Cardiac septum (tissue), 1 donor: ENCODE measurements around the gene LAMTOR5. TPM values are rescaled to one million over a fixed set of nuclear protein-coding genes. Genes with fewer than 3 reads are reported as not detected.

ENCODE experiments used
- DNase-seq: peaks from one replicate; pipeline ENCODE4 v3.0.0-alpha.2; 2020; ENCODE audit warnings: low spot score
- intact Hi-C: fragments of 100-400 bp; cut with DNase I; formaldehyde crosslinking; loops from one replicate; pipeline ENCODE4 v1.14.0; 2022
- total RNA-seq: library from RNA; stranded (reverse); fragmentation: NEBNext Ultra II Directional; extraction: Animal tissue kit (Norgen Biotek cat#: 25700); gene quantifications from one replicate; pipeline ENCODE4 v1.2.1, GENCODE V29; 2021
- donor health status: DM: no; HTN: no; CAD: no.

Gene LAMTOR5
- total RNA-seq, 1 donor from 2014 or later, result 195 TPM

DNA sequence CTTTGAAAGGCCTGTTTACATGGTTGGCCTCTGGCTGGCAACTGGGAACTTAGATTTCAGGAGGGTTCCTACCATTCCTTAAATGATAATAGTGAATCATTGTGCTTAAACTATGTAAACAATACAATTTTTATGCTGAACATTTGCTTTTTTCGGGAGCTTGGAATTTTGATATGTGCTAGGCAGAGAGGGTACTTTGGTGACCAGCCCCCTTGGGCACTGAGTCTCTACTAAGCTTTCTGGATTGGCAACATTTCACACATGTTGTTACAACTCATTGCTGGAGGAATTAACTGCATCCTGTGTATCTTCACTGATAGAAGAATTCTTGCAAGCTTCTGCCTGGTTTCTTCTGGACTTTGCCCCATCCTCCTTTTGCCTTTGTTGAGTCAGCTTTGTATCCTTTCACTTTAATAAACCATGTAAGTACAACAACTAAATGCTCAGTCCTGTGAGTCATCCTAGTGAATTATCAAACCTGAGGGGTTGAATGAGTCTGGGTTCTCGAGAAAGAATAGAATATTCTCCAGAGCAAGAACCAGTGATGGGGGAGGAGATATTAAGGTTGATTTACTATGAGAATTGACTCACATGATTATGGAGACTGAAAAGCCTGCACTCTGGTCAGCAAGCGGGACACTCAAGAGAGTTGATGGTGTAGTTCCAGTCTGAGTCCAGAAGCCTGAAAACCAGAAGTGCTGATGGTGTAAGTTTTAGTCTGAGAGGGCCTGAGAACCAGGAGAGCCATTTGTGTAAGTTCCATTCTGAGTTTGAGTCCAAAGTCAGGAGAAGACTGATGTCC is 13.6 kb downstream of the LAMTOR5 start:
- no peak for DNase-seq
- intact Hi-C loops, result no loop called here

DNA sequence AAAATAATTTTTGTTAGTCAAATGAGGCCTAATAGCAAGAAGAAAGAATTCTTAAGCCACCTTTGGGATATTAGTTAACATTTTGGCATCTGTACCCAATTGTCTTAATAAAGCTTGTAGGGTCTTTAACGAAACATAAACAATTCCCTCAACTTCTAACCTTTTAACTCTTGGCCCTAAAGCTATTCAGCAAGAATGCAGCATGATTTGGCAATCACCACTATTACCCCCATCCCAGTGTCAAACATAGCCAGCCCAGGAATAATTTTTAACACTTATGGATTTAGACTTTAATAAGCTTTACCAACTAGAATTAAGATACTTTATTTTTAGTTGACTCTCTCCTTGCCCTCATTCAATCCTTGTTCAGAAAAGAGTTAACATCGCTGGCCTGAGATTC is 14.2 kb downstream of the LAMTOR5 start:
- intact Hi-C loops, result no loop called here
- DNase-seq, result no peak

GRCh38 chr1:110390692-110391245 is 16.7 kb downstream of the LAMTOR5 start, which contains the start of gene SLC16A4:
Gene SLC16A4, minus strand, starts transcription at chr1:110391026. Its CDS starts 1,703 bp downstream, at chr1:110389323.
- intact Hi-C loops, result no loop called here
- DNase-seq, result no peak

- no peak for DNase-seq
- intact Hi-C loops, result no loop called here
Measured at GRCh38 chr1:110390096-110390495, 17.4 kb downstream of the LAMTOR5 start.

GRCh38 chr1:110387048-110387754 is 20.3 kb downstream of the LAMTOR5 start:
- intact Hi-C loops, result no loop called here
- no peak for DNase-seq

DNA sequence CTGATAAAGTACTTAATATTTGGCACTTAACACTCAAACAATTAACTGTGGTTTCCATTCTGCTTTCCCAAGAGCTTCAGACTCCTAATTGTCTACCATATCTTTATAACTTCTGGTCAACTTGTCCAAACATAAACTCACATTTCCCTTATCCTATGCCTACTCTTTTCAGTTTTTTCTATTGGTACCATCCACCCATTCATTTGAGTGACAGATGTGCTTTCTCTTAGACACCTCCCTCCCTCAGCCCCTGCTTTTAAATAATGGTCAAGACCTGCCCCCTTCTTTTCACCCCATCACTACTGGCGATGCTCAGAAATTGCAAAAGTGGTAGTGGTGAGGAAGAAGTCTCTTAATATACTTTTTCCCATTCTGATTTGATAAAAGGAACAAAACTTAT is 22.1 kb downstream of the LAMTOR5 start:
- intact Hi-C loops, result no loop called here
- no peak for DNase-seq

DNA sequence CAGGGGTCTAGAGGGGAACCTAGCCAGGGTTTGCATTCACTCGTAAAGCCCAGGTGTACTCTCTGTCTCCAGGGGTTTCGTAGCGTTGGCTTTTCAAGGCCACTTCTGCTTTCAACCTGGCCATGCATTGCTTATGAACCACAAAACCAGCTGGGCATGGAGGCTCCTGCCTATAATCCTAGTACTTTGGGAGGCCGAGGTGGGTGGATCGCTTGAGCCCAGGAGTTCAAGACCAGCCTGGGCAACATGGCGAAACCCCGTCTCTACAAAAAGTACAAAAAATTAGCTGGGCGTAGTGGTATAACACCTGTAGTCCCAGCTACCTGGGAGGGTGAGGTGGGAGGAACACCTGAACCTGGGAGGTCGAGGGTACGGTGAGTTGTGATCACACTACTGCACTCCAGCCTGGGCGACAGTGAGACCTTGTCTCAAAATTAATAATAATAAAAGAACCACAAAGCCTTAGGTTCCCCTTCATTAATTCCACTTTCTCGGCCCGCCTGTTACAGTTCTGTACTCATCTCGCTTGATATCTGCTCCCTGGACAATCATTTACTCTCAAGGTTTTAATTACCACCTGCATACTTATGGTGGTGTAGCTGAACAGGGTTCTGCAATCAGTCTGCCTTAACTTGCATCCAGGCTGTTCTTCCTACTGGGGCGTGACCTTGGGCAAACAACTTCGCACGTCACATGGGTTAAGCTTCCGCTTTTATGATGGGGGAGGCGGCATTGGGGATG is 22.7 kb downstream of the LAMTOR5 start:
- intact Hi-C loops, result no loop called here
- DNase-seq, result no peak

DNA sequence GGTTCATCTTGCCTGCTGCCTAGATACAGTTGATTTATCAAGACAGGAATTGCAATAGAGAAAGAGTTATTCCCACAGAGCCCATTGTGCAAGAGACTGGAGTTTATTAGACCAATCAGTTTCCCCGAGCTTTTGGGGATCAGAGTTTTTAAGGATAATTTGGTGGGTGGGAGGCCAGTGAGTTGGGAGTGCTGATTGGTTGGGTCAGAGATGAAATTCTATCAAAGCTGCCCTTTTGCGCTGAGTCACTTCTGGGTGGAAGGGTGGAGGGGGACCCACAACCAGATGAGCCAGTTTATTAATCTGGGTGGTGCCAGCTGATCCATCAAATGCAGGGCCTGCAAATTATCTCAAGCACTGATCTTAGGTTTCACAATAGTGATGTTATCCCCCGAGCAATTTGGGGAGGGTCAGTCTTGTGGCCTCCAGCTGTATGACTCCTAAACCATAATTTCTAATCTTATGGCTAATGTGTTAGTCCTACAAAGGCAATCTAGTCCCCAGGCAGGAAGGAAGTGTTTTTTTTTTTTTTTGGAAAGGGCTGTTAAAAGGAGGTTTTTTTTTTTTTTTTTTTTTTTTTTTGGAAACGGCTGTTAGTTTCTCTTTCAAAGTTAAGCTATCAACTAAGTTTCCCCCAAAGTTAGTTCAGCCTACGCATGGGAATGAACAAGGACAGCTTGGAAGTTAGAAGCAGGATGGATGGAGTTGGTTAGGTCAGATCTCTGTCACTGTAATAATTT is 24.1 kb downstream of the LAMTOR5 start:
- DNase-seq, result no peak
- intact Hi-C loops, result no loop called here

DNA sequence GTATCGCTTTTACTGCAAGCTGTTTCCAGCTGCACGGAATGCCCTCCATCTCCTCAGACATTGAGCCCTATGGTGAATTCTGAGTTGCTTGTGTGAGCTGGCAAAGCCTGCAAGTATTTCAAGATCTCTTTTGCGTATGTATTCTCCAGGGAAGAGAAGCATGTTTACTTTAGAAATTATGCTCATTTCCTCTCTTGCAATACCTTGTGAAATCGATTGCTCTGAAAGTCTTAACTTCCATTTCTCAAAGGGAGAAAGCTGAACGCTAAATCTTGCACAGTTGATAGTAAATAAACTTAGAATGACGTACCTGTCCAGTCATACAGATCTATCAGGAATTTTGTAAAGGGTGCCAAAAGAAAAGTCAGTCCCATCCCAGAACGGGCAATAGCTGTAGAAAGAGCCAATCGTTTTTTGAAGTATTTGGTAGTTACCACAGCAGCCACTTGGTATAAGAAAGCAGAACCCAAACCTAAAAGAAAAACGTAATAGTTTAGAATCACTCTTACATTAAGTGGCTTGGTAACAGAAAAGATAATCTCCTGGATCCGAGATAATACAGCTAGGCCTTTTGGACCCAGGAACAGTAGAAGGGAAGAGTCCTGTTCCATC is 26.7 kb downstream of the LAMTOR5 start:
- DNase-seq, result no peak
- intact Hi-C loops, result no loop called here

DNA sequence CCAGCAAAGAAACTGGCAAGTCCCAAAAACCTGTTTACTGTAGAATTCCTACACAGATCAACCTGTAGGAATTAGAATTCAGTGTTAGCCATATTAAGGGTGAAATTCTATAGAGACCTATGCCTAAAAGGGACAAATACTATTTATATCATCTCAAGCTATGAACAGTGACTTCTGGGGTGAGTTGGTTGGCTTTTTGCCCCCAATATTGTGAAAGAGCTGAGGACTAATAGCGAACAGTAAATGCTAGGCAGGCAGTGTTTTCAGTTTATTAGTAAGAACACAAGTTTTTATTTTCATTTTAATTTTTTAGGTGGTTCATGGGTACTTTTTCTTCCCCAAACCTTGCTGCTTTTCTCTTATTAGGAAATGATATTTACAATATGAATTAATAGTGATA is 32.0 kb downstream of the LAMTOR5 start:
- intact Hi-C loops, result no loop called here
- DNase-seq, result no peak

GRCh38 chr1:110370827-110371226 is 36.7 kb downstream of the LAMTOR5 start:
- intact Hi-C loops, result no loop called here
- DNase-seq, result no peak

DNA sequence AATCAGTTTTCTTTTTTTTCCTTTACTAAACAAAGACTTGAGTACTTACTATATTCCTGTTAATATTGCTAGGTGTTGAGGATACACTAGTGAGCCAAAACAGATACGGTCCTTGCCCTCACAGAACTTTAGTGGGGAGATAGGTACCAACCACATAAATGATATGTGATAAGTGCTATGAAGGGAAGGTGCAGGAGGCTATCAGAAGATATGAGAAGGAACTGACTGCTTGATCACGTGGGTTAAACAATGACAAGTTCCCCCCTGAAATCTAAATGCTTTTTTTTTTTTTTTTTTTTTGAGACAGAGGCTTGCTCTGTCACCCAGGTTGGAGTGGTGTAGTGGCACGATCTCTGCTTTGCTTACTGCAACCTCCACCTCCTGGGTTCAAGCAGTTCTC is 43.3 kb downstream of the LAMTOR5 start:
- intact Hi-C loops, result no loop called here

DNA sequence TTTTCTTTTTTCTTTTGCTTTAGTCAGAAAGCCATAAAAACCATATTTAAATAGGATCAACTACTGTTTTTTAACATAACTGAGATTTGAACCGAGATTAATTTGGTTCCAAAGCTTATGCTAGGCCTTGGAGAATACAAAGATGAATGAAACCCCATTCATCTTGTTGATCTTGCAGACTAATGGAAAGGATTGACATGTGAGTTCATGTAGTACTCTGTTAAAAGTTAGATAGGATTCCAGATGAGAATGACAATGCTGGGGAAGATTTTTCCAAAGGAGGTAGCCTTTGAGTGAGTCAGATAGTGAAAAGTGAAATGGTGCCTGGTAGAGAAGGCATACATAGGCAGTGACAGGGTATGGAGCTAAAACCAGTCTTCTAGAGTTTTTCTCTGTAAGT is 45.6 kb downstream of the LAMTOR5 start:
- intact Hi-C loops, result no loop called here
- no peak for DNase-seq

More for the DNA sequence above, 43.3 kb downstream of the LAMTOR5 start:
- no peak for DNase-seq

GRCh38 chr1:110360431-110360830 is 47.1 kb downstream of the LAMTOR5 start:
- intact Hi-C loops, result no loop called here
- no peak for DNase-seq

DNA sequence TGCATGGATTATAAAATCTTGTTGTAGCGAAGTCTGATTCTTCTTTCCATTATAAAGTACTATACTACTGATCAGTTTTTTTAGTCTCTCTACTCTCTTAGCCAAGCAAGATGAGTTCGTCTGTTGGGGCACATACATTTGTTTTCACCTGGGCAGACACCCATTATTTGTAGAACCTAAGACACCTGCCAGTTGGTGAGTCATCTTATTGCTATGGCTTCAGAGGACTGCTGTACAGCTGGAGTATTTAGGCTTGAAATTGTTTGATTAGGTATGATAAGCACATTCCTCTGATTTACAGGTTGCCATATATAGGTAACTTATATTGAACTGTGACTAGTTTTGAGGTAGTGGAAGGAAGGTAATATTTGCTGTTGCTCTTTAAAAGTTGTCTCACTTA is 51.1 kb downstream of the LAMTOR5 start:
- DNase-seq, result no peak
- intact Hi-C loops, result no loop called here

GRCh38 chr1:110355321-110355720 is 52.2 kb downstream of the LAMTOR5 start:
- intact Hi-C loops, result no loop called here
- no peak for DNase-seq
